H1 (cell line): Measurements from ENCODE around the gene POLD1. TPM values are rescaled to one million over a fixed set of nuclear protein-coding genes. Genes with fewer than 3 reads are reported as not detected.

Source experiments
- CTCF ChIA-PET: fragments of 300-600 bp; sonication (Branson Sonifier 250); formaldehyde crosslinking; loops from one replicate; lab custom pipeline; 2021; ENCODE audit not compliant: partially characterized antibody; lab: Charles Lee
- POLR2A ChIA-PET: fragments of 300-600 bp; sonication (Branson Sonifier 250); formaldehyde crosslinking; loops from one replicate; lab custom pipeline; 2021; ENCODE audit warnings: inconsistent platforms; ENCODE audit not compliant: partially characterized antibody; lab: Charles Lee
- DNase-seq, 2 experiments: peaks; one replicate each; pipeline versions ENCODE4 v3.0.0 to v3.0.0-alpha.2; 2010 to 2022; ENCODE audit warnings: low spot score in 2 of 2, low read depth in 1 of 2, mixed read lengths in 1 of 2
- FAIRE-seq: peaks from 2 replicates; lab custom pipeline; 2011; peaks lifted over from hg19 to GRCh38; lab: Jason Lieb, UNC
- H2AFZ ChIP-seq: 2 replicates; pipeline ENCODE4 v1.8.1; 2012; ENCODE audit warnings: low read length, inconsistent platforms
- H2AK5ac ChIP-seq: 2 replicates; pipeline ENCODE4 v1.6.1; 2013; ENCODE audit warnings: low read depth, low read length
- H2BK120ac ChIP-seq: replicated peaks from 2 replicates; pipeline ENCODE3; 2013; ENCODE audit warnings: low read depth, low read length, inconsistent platforms
- H2BK12ac ChIP-seq: 2 replicates; pipeline ENCODE4 v1.6.1; 2013; ENCODE audit warnings: low read depth, low read length
- H2BK15ac ChIP-seq: 2 replicates; pipeline ENCODE4 v1.6.1; 2013; ENCODE audit warnings: low read length
- H2BK20ac ChIP-seq: 2 replicates; pipeline ENCODE4 v1.6.1; 2013; ENCODE audit warnings: low read length
- H2BK5ac ChIP-seq: 2 replicates; pipeline ENCODE4 v1.6.1; 2013; ENCODE audit warnings: low read depth, low read length
- H3K14ac ChIP-seq: 2 replicates; pipeline ENCODE4 v1.6.1; 2013; ENCODE audit warnings: inconsistent platforms; ENCODE audit not compliant: insufficient read length
- H3K18ac ChIP-seq: 2 replicates; pipeline ENCODE4 v1.6.1; 2013; ENCODE audit warnings: low read length; ENCODE audit errors: extremely low read depth
- H3K23ac ChIP-seq: 2 replicates; pipeline ENCODE4 v1.6.1; 2013; ENCODE audit warnings: inconsistent platforms; ENCODE audit not compliant: insufficient read length
- H3K23me2 ChIP-seq: 2 replicates; pipeline ENCODE4 v1.6.1; 2013; ENCODE audit warnings: low read depth, low read length
- H3K27ac ChIP-seq: 2 replicates; pipeline ENCODE4 v1.6.1; 2011; ENCODE audit warnings: low read depth, low read length, inconsistent platforms
- H3K27me3 ChIP-seq, 4 experiments: replicated peaks in 1 of 4; 1 replicate in 1 of 4; 2 replicates in 3 of 4; pipeline versions ENCODE4 v1.6.1 to v1.8.1; 2011 to 2013; ENCODE audit warnings: low read length in 3 of 4, mild to moderate bottlenecking in 3 of 4, inconsistent platforms in 2 of 4, mixed read lengths in 2 of 4, moderate library complexity in 1 of 4; ENCODE audit not compliant: control insufficient read depth in 3 of 4, insufficient read depth in 3 of 4; ENCODE audit errors: extremely low read depth in 1 of 4
- H3K36me3 ChIP-seq, 4 experiments: 2 replicates each; pipeline versions ENCODE4 v1.6.1 to v1.8.1; 2011 to 2013; ENCODE audit warnings: mild to moderate bottlenecking in 4 of 4, low read length in 3 of 4, moderate library complexity in 2 of 4, control low read depth in 1 of 4, inconsistent platforms in 1 of 4; ENCODE audit not compliant: insufficient read depth in 4 of 4, control insufficient read depth in 2 of 4
- H3K4ac ChIP-seq: replicated peaks from 2 replicates; pipeline ENCODE3; 2013; ENCODE audit warnings: low read length, low read depth, mixed read lengths, inconsistent platforms; ENCODE audit not compliant: insufficient read length
- H3K4me1 ChIP-seq, 4 experiments: replicated peaks in 1 of 4; 1 replicate in 1 of 4; 2 replicates in 3 of 4; pipeline versions ENCODE4 v1.6.1 to v1.8.1; 2011 to 2013; ENCODE audit warnings: low read length in 3 of 4, inconsistent platforms in 2 of 4, mixed read lengths in 1 of 4; ENCODE audit not compliant: insufficient read depth in 4 of 4, control insufficient read depth in 3 of 4
- H3K4me2 ChIP-seq, 2 experiments: 2 replicates each; pipeline versions ENCODE4 v1.6.1 to v1.8.1; 2011 to 2013; ENCODE audit warnings: low read depth in 2 of 2, low read length in 2 of 2, control low read depth in 1 of 2, inconsistent platforms in 1 of 2, mild to moderate bottlenecking in 1 of 2; ENCODE audit not compliant: insufficient read depth in 1 of 2
- H3K4me3 ChIP-seq, 4 experiments: fragments of 200-600, 300-600 bp in 1 of 4; sonication (generic), shearing (Covaris generic), sonication (Bioruptor Twin) in 1 of 4; 2 replicates each; pipeline versions ENCODE4 v1.5.1 to v1.8.1; 2011 to 2016; ENCODE audit warnings: low read length in 4 of 4, low read depth in 3 of 4, control low read depth in 2 of 4, inconsistent platforms in 2 of 4, mild to moderate bottlenecking in 2 of 4, mixed read lengths in 1 of 4, moderate library complexity in 1 of 4; ENCODE audit not compliant: insufficient read depth in 2 of 4; ENCODE audit errors: extremely low read depth in 1 of 4
- H3K56ac ChIP-seq: replicated peaks from 2 replicates; pipeline ENCODE3; 2013; ENCODE audit warnings: low read depth, mild to moderate bottlenecking, mixed read lengths, low read length, inconsistent platforms; ENCODE audit not compliant: insufficient read length
- H3K79me1 ChIP-seq: 2 replicates; pipeline ENCODE4 v1.6.1; 2013; ENCODE audit warnings: low read depth, low read length, control low read depth
- H3K79me2 ChIP-seq, 2 experiments: 2 replicates each; pipeline versions ENCODE4 v1.6.1 to v1.8.1; 2012 to 2013; ENCODE audit warnings: low read length in 2 of 2, mild to moderate bottlenecking in 2 of 2, inconsistent platforms in 1 of 2; ENCODE audit not compliant: insufficient read depth in 2 of 2, control insufficient read depth in 1 of 2
- H3K9ac ChIP-seq, 4 experiments: replicated peaks in 1 of 4; 1 replicate in 1 of 4; 2 replicates in 3 of 4; pipeline versions ENCODE4 v1.6.1 to v1.8.1; 2011 to 2013; ENCODE audit warnings: low read depth in 3 of 4, low read length in 3 of 4, control low read depth in 2 of 4, mild to moderate bottlenecking in 2 of 4, moderate library complexity in 2 of 4, inconsistent platforms in 1 of 4; ENCODE audit errors: extremely low read depth in 1 of 4
- H3K9me3 ChIP-seq, 2 experiments: 2 replicates each; pipeline versions ENCODE4 v1.6.1 to v1.8.1; 2012 to 2013; ENCODE audit warnings: mild to moderate bottlenecking in 2 of 2, moderate library complexity in 2 of 2, control low read depth in 1 of 2, inconsistent platforms in 1 of 2, low read depth in 1 of 2, low read length in 1 of 2, mixed read lengths in 1 of 2; ENCODE audit not compliant: insufficient read depth in 2 of 2
- H4K20me1 ChIP-seq, 2 experiments: replicated peaks in 1 of 2; 2 replicates each; pipeline versions ENCODE3 to v1.8.1; 2011 to 2013; ENCODE audit warnings: inconsistent platforms in 2 of 2, low read length in 2 of 2, mild to moderate bottlenecking in 1 of 2; ENCODE audit not compliant: insufficient read depth in 2 of 2, control insufficient read depth in 1 of 2
- H4K5ac ChIP-seq: 2 replicates; pipeline ENCODE4 v1.6.1; 2013; ENCODE audit warnings: low read length, low read depth, mixed read lengths, inconsistent platforms; ENCODE audit not compliant: insufficient read length
- H4K8ac ChIP-seq: 2 replicates; pipeline ENCODE4 v1.8.0; 2013; ENCODE audit warnings: mild to moderate bottlenecking, moderate library complexity, low read length, inconsistent platforms; ENCODE audit not compliant: insufficient read depth; ENCODE audit errors: extremely low read depth
- H4K91ac ChIP-seq: replicated peaks from 2 replicates; pipeline ENCODE3; 2013; ENCODE audit warnings: low read length, mixed read lengths, inconsistent platforms; ENCODE audit not compliant: insufficient read length
- POLR2AphosphoS5 ChIP-seq: IDR thresholded peaks from 2 replicates; pipeline ENCODE4 v1.6.1; 2011; ENCODE audit warnings: low read depth, low read length
- WGBS, 2 experiments: shearing (Covaris generic) in 1 of 2; methylation state at CpG; one replicate each; pipeline versions ENCODE4 v1.1.6 to v1.1.7; 2013 to 2015; ENCODE audit warnings: low lambda C conversion rate in 2 of 2, mixed read lengths in 2 of 2, inconsistent platforms in 1 of 2, low coverage in 1 of 2, missing lambda C conversion rate in 1 of 2; ENCODE audit not compliant: insufficient replicate concordance in 2 of 2, insufficient coverage in 1 of 2, insufficient read length in 1 of 2; ENCODE audit errors: extremely low coverage in 1 of 2, missing lambda C conversion rate in 1 of 2; 5-methylcytosine and 5-hydroxymethylcytosine counted together
- polyA plus RNA-seq, 7 experiments: library from polyadenylated mRNA; depleted of rRNA in 3 of 7; stranded (reverse) in 5 of 7; unstranded in 2 of 7; fragments of >200 nt in 5 of 7; fragments of 200-250 nt in 2 of 7; gene quantifications; 1 replicate in 5 of 7; 2 replicates in 1 of 7; 4 replicates in 1 of 7; pipeline versions ENCODE4 v1.2.1 to v1.2.3, GENCODE V29; 2011 to 2013; ENCODE audit warnings: missing spikeins in 2 of 7, mixed read lengths in 2 of 7
- total RNA-seq: library from RNA; stranded (reverse); fragmentation: NEBNext Ultra II Directional; extraction: Animal tissue kit (Norgen Biotek cat#: 25700); gene quantifications from 2 replicates; pipeline ENCODE4 v1.2.1, GENCODE V29; 2021

The POLD1 gene
- total and polyA plus RNA-seq, 2 of the 8 experiments (the other 6 are each of a cell fraction or from before 2014, with no cell fraction given), result 141 to 142 TPM

DNA sequence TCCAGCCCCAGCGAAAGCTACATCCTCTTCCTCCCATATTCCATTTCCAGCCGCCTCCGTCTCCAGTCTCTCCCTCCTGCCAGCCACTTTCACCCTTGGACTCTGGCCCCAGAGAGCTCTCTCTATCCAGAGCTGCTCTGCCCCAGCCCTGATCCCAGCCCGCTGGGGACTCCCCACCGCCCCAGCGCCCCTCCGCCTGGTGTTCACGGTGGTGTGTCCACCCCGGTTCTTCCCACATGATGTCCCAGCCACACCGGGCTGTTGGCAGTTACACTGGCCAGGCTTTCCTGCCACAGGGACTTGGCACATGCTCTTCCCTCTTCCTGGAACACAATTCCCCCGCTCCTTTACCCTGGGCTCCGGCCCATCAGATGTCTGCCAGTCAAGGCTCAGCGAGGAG is 80.9 kb downstream of the POLD1 start:
- CTCF ChIA-PET, result interaction anchor here (0.7 to 4.0 kb wide), 15 partner anchors 9 to 205 kb away, joined by 3 to 19 read pairs (median 4); no protein-coding TSS in a partner anchor
- Histone ChIP-seq H2BK120ac (no peak overlapping the region), H3K36me3 (no peaks in the 10 kb centered on the region), H4K8ac (no peak overlapping the region), H3K4me2 (no peak overlapping the region), H3K9ac (no peak overlapping the region), H2BK20ac (no peak overlapping the region), H3K9me3 (no peaks in the 10 kb centered on the region), H2BK12ac (no peak overlapping the region), H3K4ac (peak overlapping the region; percentile 9), H3K23me2 (no peaks in the 10 kb centered on the region), H3K27ac (no peak overlapping the region), H3K14ac (no peak overlapping the region), H2BK15ac (no peak overlapping the region), H4K20me1 (no peaks in the 10 kb centered on the region), H3K23ac (no peak overlapping the region), H3K4me3 (no peak overlapping the region), H2AK5ac (no peak overlapping the region), H3K56ac (no peak overlapping the region), H3K79me1 (no peaks in the 10 kb centered on the region), H3K18ac (no peak overlapping the region), H2BK5ac (no peak overlapping the region), H3K79me2 (no peaks in the 10 kb centered on the region), H4K5ac (no peak overlapping the region), H2AFZ (no peak overlapping the region), H4K91ac (no peak overlapping the region), H3K27me3 (no peaks in the 10 kb centered on the region; a peak in 1 of 7 replicates), H3K4me1 (peaks cover 0 to 8% (median 4%) of the 10 kb centered on the region in 4 experiments; a peak in 5 of 7 replicates)
- 85% methylated on average over 6 of the region's 13 CpGs; no CpG with 5 or more reads in 1 of the 2 experiments for WGBS, 2 experiments
- FAIRE-seq (no peak), DNase-seq (no peak)
- POLR2A ChIA-PET, result interaction anchor here (0.9 to 2.0 kb wide), 7 partner anchors 9 to 96 kb away, joined by 3 to 8 read pairs (median 4); no protein-coding TSS in a partner anchor
- no peak for TF ChIP-seq POLR2AphosphoS5
